ENCODE data around the gene SMIM35. TPM values are rescaled to one million over a fixed set of nuclear protein-coding genes. Genes with fewer than 3 reads are reported as not detected.

The SMIM35 gene
- polyA plus RNA-seq, 1 of the 3 experiments (the other 2 are of a cell fraction), result not detected

- H3K79me2 ChIP-seq (ENCODE audit: insufficient read depth), result no peaks in the 10 kb centered on the region
- no peak overlapping the region for H3K4me2 ChIP-seq
- WGBS (ENCODE audit: low lambda C conversion rate), result 17% methylated on average over 4 of the region's 4 CpGs
- H3K4me3 ChIP-seq (ENCODE audit: low read depth in 2 of 2, low read length in 1 of 2), result no peak overlapping the region
- no peak overlapping the region for H2AFZ ChIP-seq (ENCODE audit: low read depth)
- peaks cover 3% of the 10 kb centered on the region; the same call in 1 of the 2 replicates for H3K27me3 ChIP-seq (ENCODE audit: insufficient read depth)
- DNase-seq, result no peak
- CTCF ChIA-PET, result interaction anchor here (1.5 kb wide), 1 partner anchor 76 kb away, joined by 3 read pairs; no protein-coding TSS in a partner anchor
- POLR2A ChIA-PET, result no interaction called here
- TF ChIP-seq SIN3A (IDR thresholded peaks at IDR 0.05; ENCODE audit: borderline replicate concordance, low read depth, low read length), result no peak
- no peak for TF ChIP-seq NRF1 (IDR thresholded peaks at IDR 0.05; ENCODE audit: low read depth, low read length)
- no peak for TF ChIP-seq POLR2AphosphoS5 (IDR thresholded peaks at IDR 0.05; ENCODE audit: low read depth, low read length)
- no peak for TF ChIP-seq RAD21 (IDR thresholded peaks at IDR 0.05; ENCODE audit: low read length)
- no peak for TF ChIP-seq EZH2phosphoT487 (IDR thresholded peaks at IDR 0.05; ENCODE audit: borderline replicate concordance, low read depth)
- no peak for TF ChIP-seq YY1 (IDR thresholded peaks at IDR 0.05; ENCODE audit: low read depth)
- no peak for TF ChIP-seq GATA2 (CRISPR knock-in tag; IDR thresholded peaks at IDR 0.05)
- no peak for TF ChIP-seq JUND (IDR thresholded peaks at IDR 0.05)
- no peak for TF ChIP-seq CHD2 (IDR thresholded peaks at IDR 0.05; ENCODE audit: low read length, partially characterized antibody)
- no peak for TF ChIP-seq RCOR1 (IDR thresholded peaks at IDR 0.05; ENCODE audit: low read length)
- no peak for TF ChIP-seq FOXM1 (IDR thresholded peaks at IDR 0.05; ENCODE audit: low read depth)
- TF ChIP-seq FOXJ3 (CRISPR knock-in tag; IDR thresholded peaks at IDR 0.05), result no peak
- no peak for TF ChIP-seq FOSL2 (IDR thresholded peaks at IDR 0.05; ENCODE audit: borderline replicate concordance, low read depth)
- no peaks in the 10 kb centered on the region for H4K20me1 ChIP-seq (ENCODE audit: insufficient read depth)
- H3K27ac ChIP-seq (ENCODE audit: low read depth in 2 of 2, low read length in 1 of 2), result no peak overlapping the region
- no peaks in the 10 kb centered on the region for H3K9me3 ChIP-seq
- no peaks in the 10 kb centered on the region for H3F3A ChIP-seq (replicated peaks; ENCODE audit: insufficient read depth)
- H3K36me3 ChIP-seq (replicated peaks in 1 of 2; ENCODE audit: control insufficient read depth in 1 of 2, insufficient read depth in 2 of 2, low read length in 1 of 2), result no peaks in the 10 kb centered on the region
- no peaks in the 10 kb centered on the region for H3K4me1 ChIP-seq (ENCODE audit: control insufficient read depth in 1 of 2, insufficient read depth in 2 of 2, low read depth in 1 of 2, low read length in 1 of 2)
- H3K9ac ChIP-seq, result no peak overlapping the region
- no peaks in the 10 kb centered on the region for H3K9me2 ChIP-seq
These were observed 8.7 kb upstream of the SMIM35 start for GRCh38 chr11:118095493-118095892.

DNA sequence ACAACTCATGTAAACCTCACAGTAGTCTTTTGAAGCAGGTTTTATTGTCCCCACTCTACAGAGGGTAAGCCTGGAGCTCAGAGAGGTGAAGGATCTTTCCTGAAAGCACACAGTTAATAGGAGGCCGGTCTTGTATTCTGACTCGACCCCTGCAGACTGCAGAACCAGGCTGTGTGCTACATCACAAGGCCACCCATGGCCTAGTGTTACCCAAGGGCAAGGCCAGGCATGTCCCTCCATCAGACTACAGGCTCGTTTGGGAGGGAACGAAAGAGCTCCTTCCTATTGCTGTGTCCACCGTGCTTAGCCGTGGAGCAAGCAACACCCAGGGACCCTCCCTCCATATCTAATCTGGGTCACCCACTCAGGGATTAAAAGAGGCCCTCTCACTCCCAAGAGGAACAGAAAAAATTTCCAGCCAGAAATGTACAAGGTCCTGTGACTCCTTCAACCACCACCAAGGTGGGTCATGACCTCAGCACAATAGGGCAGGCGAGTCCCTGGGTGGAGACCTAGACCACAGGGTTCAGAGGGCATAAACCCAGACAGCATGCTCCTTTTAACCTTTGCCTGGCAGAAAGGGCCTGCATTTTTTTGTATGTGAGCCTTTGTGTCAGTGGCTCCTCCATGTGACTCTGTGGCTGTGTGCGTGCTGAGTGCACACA lies 6.3 kb upstream of the SMIM35 start:
- no peaks in the 10 kb centered on the region for H3K9me2 ChIP-seq
- no peaks in the 10 kb centered on the region for H3K9me3 ChIP-seq
- CTCF ChIA-PET, result interaction anchor here (1.5 kb wide), 1 partner anchor 667 kb away, joined by 3 read pairs; no protein-coding TSS in a partner anchor

More for the DNA sequence above, 6.3 kb upstream of the SMIM35 start:
- no peak for DNase-seq
- POLR2A ChIA-PET, result no interaction called here
- H2AFZ ChIP-seq (ENCODE audit: low read depth), result no peak overlapping the region
- no peak overlapping the region for H3K4me3 ChIP-seq (ENCODE audit: low read depth in 2 of 2, low read length in 1 of 2)
- 32% methylated on average over 5 of the region's 8 CpGs for WGBS (ENCODE audit: low lambda C conversion rate)
- H3K9ac ChIP-seq, result no peak overlapping the region
- no peak overlapping the region for H3K27ac ChIP-seq (ENCODE audit: low read depth in 2 of 2, low read length in 1 of 2)
- H3K4me2 ChIP-seq, result no peak overlapping the region
- no peaks in the 10 kb centered on the region for H3K79me2 ChIP-seq (ENCODE audit: insufficient read depth)
- H3K36me3 ChIP-seq (replicated peaks in 1 of 2; ENCODE audit: control insufficient read depth in 1 of 2, insufficient read depth in 2 of 2, low read length in 1 of 2), result no peaks in the 10 kb centered on the region
- H4K20me1 ChIP-seq (ENCODE audit: insufficient read depth), result no peaks in the 10 kb centered on the region
- no peaks in the 10 kb centered on the region for H3K4me1 ChIP-seq (ENCODE audit: control insufficient read depth in 1 of 2, insufficient read depth in 2 of 2, low read depth in 1 of 2, low read length in 1 of 2)
- peaks cover 3% of the 10 kb centered on the region; the same call in 1 of the 2 replicates for H3K27me3 ChIP-seq (ENCODE audit: insufficient read depth)
- TF ChIP-seq MEF2A (IDR thresholded peaks at IDR 0.05; ENCODE audit: borderline replicate concordance, low read depth) (no peak), YY1 (IDR thresholded peaks at IDR 0.05; ENCODE audit: low read depth) (no peak), EP300 (IDR thresholded peaks at IDR 0.05; ENCODE audit: borderline replicate concordance in 1 of 2, low read depth in 1 of 2, low read length in 1 of 2) (no peak), REST (IDR thresholded peaks at IDR 0.05; ENCODE audit: low read depth, low read length) (no peak), JUND (IDR thresholded peaks at IDR 0.05) (no peak), RFX5 (IDR thresholded peaks at IDR 0.05; ENCODE audit: low read length) (no peak), FOXJ3 (CRISPR knock-in tag; IDR thresholded peaks at IDR 0.05) (no peak), CTCF (IDR thresholded peaks at IDR 0.05) (no peak)
- TF ChIP-seq, protein P1, sequence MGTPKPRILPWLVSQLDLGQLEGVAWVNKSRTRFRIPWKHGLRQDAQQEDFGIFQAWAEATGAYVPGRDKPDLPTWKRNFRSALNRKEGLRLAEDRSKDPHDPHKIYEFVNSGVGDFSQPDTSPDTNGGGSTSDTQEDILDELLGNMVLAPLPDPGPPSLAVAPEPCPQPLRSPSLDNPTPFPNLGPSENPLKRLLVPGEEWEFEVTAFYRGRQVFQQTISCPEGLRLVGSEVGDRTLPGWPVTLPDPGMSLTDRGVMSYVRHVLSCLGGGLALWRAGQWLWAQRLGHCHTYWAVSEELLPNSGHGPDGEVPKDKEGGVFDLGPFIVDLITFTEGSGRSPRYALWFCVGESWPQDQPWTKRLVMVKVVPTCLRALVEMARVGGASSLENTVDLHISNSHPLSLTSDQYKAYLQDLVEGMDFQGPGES (IDR thresholded peaks at IDR 0.05; ENCODE audit: low read depth, low read length), result no peak
- no peaks in the 10 kb centered on the region for H3F3A ChIP-seq (replicated peaks; ENCODE audit: insufficient read depth)

All from SK-N-SH (cell line).